ENCODE measurements around the gene TMEM30A.

TMEM30A gene

GRCh38 chr6:75268121-75268987, 16.2 kb downstream of the TMEM30A start:
- H3K27me3 ChIP-seq (ENCODE audit: insufficient read depth, poor library complexity, severe bottlenecking): no peaks in the 10 kb centered on the region
- DNase-seq (ENCODE audit: low spot score): no peak
- H3K27ac ChIP-seq (ENCODE audit: poor library complexity, severe bottlenecking): peak overlapping the region; percentile 4
- H3K4me3 ChIP-seq (ENCODE audit: severe bottlenecking): no peak overlapping the region
- H3K9me3 ChIP-seq (ENCODE audit: severe bottlenecking): no peaks in the 10 kb centered on the region
- peaks cover 52% of the 10 kb centered on the region for H3K36me3 ChIP-seq (ENCODE audit: low read depth)
- peaks cover 23% of the 10 kb centered on the region for H3K4me1 ChIP-seq (ENCODE audit: insufficient read depth, poor library complexity, severe bottlenecking)
- peak; percentile 73 for ATAC-seq (ENCODE audit: low read depth)
- TF ChIP-seq, protein P1, sequence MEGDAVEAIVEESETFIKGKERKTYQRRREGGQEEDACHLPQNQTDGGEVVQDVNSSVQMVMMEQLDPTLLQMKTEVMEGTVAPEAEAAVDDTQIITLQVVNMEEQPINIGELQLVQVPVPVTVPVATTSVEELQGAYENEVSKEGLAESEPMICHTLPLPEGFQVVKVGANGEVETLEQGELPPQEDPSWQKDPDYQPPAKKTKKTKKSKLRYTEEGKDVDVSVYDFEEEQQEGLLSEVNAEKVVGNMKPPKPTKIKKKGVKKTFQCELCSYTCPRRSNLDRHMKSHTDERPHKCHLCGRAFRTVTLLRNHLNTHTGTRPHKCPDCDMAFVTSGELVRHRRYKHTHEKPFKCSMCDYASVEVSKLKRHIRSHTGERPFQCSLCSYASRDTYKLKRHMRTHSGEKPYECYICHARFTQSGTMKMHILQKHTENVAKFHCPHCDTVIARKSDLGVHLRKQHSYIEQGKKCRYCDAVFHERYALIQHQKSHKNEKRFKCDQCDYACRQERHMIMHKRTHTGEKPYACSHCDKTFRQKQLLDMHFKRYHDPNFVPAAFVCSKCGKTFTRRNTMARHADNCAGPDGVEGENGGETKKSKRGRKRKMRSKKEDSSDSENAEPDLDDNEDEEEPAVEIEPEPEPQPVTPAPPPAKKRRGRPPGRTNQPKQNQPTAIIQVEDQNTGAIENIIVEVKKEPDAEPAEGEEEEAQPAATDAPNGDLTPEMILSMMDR (IDR thresholded peaks at IDR 0.05; ENCODE audit: poor library complexity, severe bottlenecking): no peak

DNA sequence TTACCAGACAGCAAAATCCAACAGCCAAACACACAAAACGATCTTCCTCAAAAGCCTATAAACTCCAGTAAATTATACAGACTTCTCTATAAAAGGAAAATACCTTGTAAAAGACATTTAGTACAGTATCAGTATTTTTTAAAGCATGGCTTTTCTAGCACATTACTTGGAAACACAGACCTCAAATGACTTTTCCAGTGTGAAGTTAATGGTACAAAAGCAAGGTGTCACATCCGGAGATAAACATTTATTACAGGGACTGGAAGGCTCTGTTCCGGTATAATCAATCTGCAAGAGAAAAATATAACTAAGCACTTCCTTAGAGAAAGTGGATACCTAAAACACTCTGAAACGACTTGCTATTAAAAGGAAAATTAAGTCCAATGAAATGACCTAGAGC, 17.1 kb downstream of the TMEM30A start:
- no peak for ATAC-seq (ENCODE audit: low read depth)
- no peaks in the 10 kb centered on the region for H3K9me3 ChIP-seq (ENCODE audit: severe bottlenecking)
- TF ChIP-seq, protein P1 (IDR thresholded peaks at IDR 0.05; ENCODE audit: poor library complexity, severe bottlenecking): no peak
- peaks cover 23% of the 10 kb centered on the region for H3K4me1 ChIP-seq (ENCODE audit: insufficient read depth, poor library complexity, severe bottlenecking)
- H3K27me3 ChIP-seq (ENCODE audit: insufficient read depth, poor library complexity, severe bottlenecking): no peaks in the 10 kb centered on the region
- H3K27ac ChIP-seq (ENCODE audit: poor library complexity, severe bottlenecking): peak overlapping the region; percentile 4
- no peak for DNase-seq (ENCODE audit: low spot score)
- peaks cover 50% of the 10 kb centered on the region for H3K36me3 ChIP-seq (ENCODE audit: low read depth)
- H3K4me3 ChIP-seq (ENCODE audit: severe bottlenecking): no peak overlapping the region

- no peaks in the 10 kb centered on the region for H3K9me3 ChIP-seq (ENCODE audit: severe bottlenecking)
- H3K4me1 ChIP-seq (ENCODE audit: insufficient read depth, poor library complexity, severe bottlenecking): peaks cover 16% of the 10 kb centered on the region
- H3K4me3 ChIP-seq (ENCODE audit: severe bottlenecking): no peak overlapping the region
- TF ChIP-seq, protein P1 (IDR thresholded peaks at IDR 0.05; ENCODE audit: poor library complexity, severe bottlenecking): peak; percentile 95
- DNase-seq (ENCODE audit: low spot score) (no peak), ATAC-seq (ENCODE audit: low read depth) (peak; percentile 72; the same call in 2 of the 3 replicates)
- H3K36me3 ChIP-seq (ENCODE audit: low read depth): peaks cover 45% of the 10 kb centered on the region
- H3K27me3 ChIP-seq (ENCODE audit: insufficient read depth, poor library complexity, severe bottlenecking): no peaks in the 10 kb centered on the region
- H3K27ac ChIP-seq (ENCODE audit: poor library complexity, severe bottlenecking): no peak overlapping the region
Measured at GRCh38 chr6:75266716-75267291, 17.8 kb downstream of the TMEM30A start.

- DNase-seq (ENCODE audit: low spot score) (no peak), ATAC-seq (ENCODE audit: low read depth) (no peak)
- TF ChIP-seq, protein P1 (IDR thresholded peaks at IDR 0.05; ENCODE audit: poor library complexity, severe bottlenecking): no peak
- Histone ChIP-seq H3K4me3 (ENCODE audit: severe bottlenecking) (no peak overlapping the region), H3K9me3 (ENCODE audit: severe bottlenecking) (no peaks in the 10 kb centered on the region), H3K27me3 (ENCODE audit: insufficient read depth, poor library complexity, severe bottlenecking) (no peaks in the 10 kb centered on the region), H3K36me3 (ENCODE audit: low read depth) (peaks cover 66% of the 10 kb centered on the region), H3K27ac (ENCODE audit: poor library complexity, severe bottlenecking) (no peak overlapping the region), H3K4me1 (ENCODE audit: insufficient read depth, poor library complexity, severe bottlenecking) (peaks cover 9% of the 10 kb centered on the region)
Measured at GRCh38 chr6:75263401-75263750, 21.2 kb downstream of the TMEM30A start.

Data from RWPE2 (cell line).